NT2/D1 (cell line): ENCODE results near the gene ZNF232.
"Not testable (repeated sequence)": the region's sequence is repeated elsewhere in the genome, so short reads cannot be mapped to it uniquely, and the experiment has no call there.

Experiments
- DNase-seq: peaks from one replicate; pipeline ENCODE4 v3.0.0-alpha.2; 2011; ENCODE audit warnings: low read depth, low spot score
- H3K27me3 ChIP-seq: 2 replicates; pipeline ENCODE4 v1.6.0; 2011; ENCODE audit warnings: mild to moderate bottlenecking; ENCODE audit not compliant: insufficient read length, insufficient read depth
- H3K36me3 ChIP-seq: 2 replicates; pipeline ENCODE4 v1.6.1; 2011; ENCODE audit warnings: mild to moderate bottlenecking, low read length, mixed read lengths; ENCODE audit not compliant: insufficient read depth, insufficient read length
- H3K4me1 ChIP-seq: 2 replicates; pipeline ENCODE4 v1.5.1; 2011; ENCODE audit not compliant: insufficient read depth, insufficient read length
- H3K4me3 ChIP-seq: 2 replicates; pipeline ENCODE4 v1.5.1; 2011; ENCODE audit warnings: low read depth; ENCODE audit not compliant: insufficient read length
- H3K9ac ChIP-seq: 2 replicates; pipeline ENCODE4 v1.6.0; 2011; ENCODE audit warnings: low read depth; ENCODE audit not compliant: insufficient read length
- H3K9me3 ChIP-seq: 2 replicates; pipeline ENCODE4 v1.5.1; 2011; ENCODE audit warnings: mild to moderate bottlenecking, low read length; ENCODE audit not compliant: insufficient read depth
- SUZ12 ChIP-seq: IDR thresholded peaks from 2 replicates; pipeline ENCODE4 v1.6.1; 2011; ENCODE audit not compliant: insufficient read length, insufficient read depth; ENCODE audit errors: extremely low read depth
- YY1 ChIP-seq: IDR thresholded peaks from 2 replicates; pipeline ENCODE4 v1.6.1; 2011; ENCODE audit not compliant: insufficient read length, insufficient read depth
- ZNF274 ChIP-seq: IDR thresholded peaks from 2 replicates; pipeline ENCODE4 v1.6.1; 2011; ENCODE audit warnings: mild to moderate bottlenecking, low read depth, low read length

ZNF232 gene

DNA sequence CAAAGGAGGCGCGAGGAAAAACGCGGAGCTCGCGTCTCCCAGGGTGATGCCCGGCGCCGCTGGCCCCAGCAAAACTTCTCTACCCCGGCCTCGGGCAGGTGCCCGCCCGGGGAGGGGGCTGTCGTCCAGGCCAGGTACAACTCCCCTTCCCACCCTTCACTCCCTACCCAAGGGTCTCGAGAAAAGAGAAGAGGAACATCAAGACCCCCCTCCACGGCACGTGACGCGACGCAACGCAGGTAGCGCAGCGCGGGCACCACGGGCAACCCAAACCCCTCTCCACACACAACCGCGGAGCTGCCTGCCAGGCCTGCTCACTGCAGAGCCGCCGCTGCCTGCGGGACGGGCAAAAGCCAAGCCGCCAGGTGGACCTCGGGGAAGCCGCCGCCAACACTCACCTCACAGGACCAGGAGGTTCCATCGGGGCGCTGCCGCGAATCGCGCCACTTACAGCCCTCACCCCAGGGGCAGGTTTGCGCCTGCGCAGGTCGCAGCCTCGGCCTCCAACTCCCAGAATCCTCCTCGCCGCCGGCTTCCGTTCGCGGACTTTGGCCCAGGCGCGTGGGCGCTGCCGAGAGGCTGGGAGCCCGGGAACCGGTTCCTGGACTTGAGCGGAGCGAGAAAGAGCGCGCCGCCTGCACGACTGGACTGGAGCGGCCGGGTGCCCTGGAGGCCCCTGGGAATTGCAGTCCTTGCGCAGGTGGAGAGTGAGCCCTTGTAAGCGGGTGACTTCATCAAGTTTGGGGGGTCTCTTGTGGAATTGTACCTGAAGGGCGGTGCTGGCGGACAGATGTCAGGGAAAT lies at the start of gene ZNF232:
Gene ZNF232 (minus strand): TSS at position 477 of the 803 bp plus-strand sequence. CDS start 56 bp downstream, at position 421.
- TF ChIP-seq YY1 (no peak), ZNF274 (no peak), SUZ12 (no peak)
- H3K4me3 ChIP-seq, result peak within 1 kb of the TSS; percentile 94
- H3K27me3 ChIP-seq, result no peaks in the 10 kb centered on the region
- H3K4me1 ChIP-seq, result no peaks in the 10 kb centered on the region
- peaks cover 40% of the 10 kb centered on the region for H3K36me3 ChIP-seq
- no peaks in the 10 kb centered on the region for H3K9me3 ChIP-seq
- DNase-seq, result peak; percentile 84
- H3K9ac ChIP-seq, result peak within 1 kb of the TSS; percentile 92

DNA sequence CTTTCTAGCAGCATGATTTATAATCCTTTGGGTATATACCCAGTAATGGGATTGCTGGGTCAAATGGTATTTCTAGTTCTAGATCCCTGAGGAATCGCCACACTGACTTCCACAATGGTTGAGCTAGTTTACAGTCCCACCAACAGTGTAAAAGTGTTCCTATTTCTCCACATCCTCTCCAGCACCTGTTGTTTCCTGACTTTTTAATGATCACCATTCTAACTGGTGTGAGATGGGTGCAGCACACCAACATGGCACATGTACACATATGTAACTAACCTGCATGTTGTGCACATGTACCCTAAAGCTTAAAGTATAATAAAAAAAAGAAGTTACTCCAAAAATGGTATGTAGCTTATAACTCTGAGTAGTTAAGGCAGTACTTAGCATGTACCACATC lies 49.0 kb upstream of the ZNF232 start:
- H3K4me3 ChIP-seq, H3K9ac ChIP-seq, DNase-seq, H3K9me3 ChIP-seq, H3K4me1 ChIP-seq, H3K27me3 ChIP-seq, H3K36me3 ChIP-seq: not testable (repeated sequence)

DNA sequence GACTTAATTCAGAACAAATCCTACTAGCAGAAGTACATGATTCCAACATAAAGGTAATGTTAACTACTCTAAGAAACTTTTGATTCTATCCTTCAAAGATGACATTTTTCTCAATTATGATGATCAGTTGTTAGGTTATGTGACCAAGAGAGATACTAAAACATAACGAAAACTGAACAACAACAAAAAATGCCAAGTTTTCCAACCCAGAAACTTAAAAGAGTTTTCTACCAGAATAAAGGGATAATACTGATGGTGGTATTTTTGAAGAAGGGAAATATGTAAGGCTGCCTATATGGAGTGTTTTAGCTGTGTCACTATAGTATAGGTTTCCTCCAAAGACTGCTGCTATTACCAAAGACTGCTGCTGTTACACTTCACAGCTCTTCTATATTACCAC lies 34.4 kb upstream of the ZNF232 start:
- not testable (repeated sequence) for H3K4me1 ChIP-seq, H3K9ac ChIP-seq, DNase-seq, H3K27me3 ChIP-seq, H3K9me3 ChIP-seq, H3K4me3 ChIP-seq, H3K36me3 ChIP-seq

DNA sequence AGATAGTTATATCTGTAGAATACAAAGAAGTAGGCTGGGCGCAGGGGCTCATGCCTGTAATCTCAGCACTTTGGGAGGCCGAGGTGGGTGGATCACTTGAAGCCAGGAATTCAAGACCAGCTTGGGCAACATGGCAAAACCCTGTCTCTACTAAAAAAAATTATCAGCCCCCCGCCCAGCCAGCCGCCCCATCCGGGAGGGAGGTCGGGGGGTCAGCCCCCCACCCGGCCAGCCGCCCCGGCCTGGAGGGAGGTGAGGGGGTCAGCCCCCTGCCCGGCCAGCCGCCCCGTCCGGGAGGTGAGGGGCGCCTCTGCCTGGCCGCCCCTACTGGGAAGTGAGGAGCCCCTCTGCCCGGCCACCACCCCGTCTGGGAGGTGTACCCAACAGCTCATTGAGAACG lies 31.2 kb upstream of the ZNF232 start:
- H3K27me3 ChIP-seq, H3K4me1 ChIP-seq, H3K9me3 ChIP-seq, H3K36me3 ChIP-seq, H3K9ac ChIP-seq, H3K4me3 ChIP-seq, DNase-seq: not testable (repeated sequence)

DNA sequence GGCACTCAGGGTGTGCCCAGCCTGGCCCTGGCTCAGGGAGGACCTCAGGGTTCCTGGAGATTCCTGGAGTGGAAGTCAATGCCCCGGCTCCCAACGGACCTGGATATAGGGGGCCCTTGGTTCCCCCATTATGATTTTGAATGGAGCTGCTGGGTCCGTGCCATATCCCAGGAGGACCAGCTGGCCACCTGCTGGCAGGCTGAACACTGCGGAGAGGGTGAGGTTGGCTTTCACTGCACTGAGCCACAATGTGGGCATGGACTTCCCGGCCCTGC lies 27.7 kb upstream of the ZNF232 start:
- Histone ChIP-seq H3K9ac (no peak overlapping the region), H3K4me3 (no peak overlapping the region), H3K36me3 (no peaks in the 10 kb centered on the region), H3K9me3 (no peaks in the 10 kb centered on the region), H3K4me1 (no peaks in the 10 kb centered on the region), H3K27me3 (no peaks in the 10 kb centered on the region)
- TF ChIP-seq SUZ12 (no peak), YY1 (no peak), ZNF274 (no peak)
- DNase-seq, result no peak

DNA sequence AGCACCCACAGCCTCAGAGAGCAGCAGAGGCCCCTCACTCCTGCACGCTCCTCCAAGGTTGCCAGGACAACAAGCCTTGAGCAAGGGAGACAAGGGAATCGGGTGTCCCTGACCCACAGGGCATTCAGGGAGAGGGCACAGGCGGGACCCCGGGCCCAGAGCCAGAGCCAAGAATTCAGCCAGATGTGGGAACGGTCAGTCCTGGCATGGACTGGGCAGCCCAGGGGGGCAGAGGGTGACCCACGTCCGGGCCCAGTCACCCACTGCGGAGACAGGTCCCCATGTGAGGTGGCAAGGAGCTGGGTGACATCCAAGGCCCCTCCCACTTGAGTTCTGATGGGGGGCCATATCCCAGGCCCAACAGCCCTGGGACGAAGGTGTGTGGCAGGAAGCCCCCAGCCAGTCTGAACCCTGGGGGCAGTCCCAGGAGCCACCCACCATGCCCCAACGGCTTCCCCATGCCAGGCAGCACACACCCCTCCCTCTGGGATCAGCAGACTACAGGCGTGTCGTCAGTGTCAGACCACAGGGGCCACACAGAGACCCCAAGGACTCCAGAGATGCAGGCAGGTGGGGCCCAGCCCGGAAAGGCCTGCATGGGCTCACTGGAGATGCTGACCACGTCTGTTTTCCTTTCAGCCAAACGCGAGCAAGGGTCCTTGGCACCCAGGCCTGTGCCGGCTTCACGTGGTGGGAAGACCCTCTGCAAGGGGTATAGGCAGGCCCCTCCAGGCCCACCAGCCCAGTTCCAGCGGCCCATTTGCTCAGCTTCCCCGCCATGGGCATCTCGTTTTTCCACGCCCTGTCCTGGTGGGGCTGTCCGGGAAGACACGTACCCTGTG lies 27.2 kb upstream of the ZNF232 start:
- H3K36me3 ChIP-seq, result no peaks in the 10 kb centered on the region
- no peaks in the 10 kb centered on the region for H3K27me3 ChIP-seq
- no peaks in the 10 kb centered on the region for H3K4me1 ChIP-seq
- no peak for DNase-seq
- H3K4me3 ChIP-seq, result no peak overlapping the region
- H3K9ac ChIP-seq, result no peak overlapping the region
- no peak for TF ChIP-seq ZNF274
- no peak for TF ChIP-seq YY1
- TF ChIP-seq SUZ12, result no peak
- H3K9me3 ChIP-seq, result no peaks in the 10 kb centered on the region

DNA sequence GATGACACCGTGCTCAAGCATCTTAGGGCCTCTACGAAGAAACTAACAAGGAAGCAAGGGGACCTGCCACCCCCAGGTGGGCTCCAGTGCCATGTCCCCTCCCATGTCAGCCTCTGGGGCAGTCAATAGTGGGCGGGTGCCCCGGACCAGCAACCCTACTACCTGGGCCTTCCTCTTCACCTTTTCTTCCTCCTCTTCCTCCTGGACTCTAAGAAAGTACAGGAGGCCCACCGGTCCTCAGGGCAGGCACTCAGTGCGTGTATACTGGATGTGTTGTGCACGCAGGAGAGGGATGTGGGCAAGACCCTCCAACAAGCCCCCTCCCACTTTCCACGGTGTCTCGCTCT lies 26.5 kb upstream of the ZNF232 start:
- H3K9ac ChIP-seq, DNase-seq, H3K36me3 ChIP-seq, H3K9me3 ChIP-seq, H3K4me1 ChIP-seq, H3K4me3 ChIP-seq, H3K27me3 ChIP-seq: not testable (repeated sequence)

DNA sequence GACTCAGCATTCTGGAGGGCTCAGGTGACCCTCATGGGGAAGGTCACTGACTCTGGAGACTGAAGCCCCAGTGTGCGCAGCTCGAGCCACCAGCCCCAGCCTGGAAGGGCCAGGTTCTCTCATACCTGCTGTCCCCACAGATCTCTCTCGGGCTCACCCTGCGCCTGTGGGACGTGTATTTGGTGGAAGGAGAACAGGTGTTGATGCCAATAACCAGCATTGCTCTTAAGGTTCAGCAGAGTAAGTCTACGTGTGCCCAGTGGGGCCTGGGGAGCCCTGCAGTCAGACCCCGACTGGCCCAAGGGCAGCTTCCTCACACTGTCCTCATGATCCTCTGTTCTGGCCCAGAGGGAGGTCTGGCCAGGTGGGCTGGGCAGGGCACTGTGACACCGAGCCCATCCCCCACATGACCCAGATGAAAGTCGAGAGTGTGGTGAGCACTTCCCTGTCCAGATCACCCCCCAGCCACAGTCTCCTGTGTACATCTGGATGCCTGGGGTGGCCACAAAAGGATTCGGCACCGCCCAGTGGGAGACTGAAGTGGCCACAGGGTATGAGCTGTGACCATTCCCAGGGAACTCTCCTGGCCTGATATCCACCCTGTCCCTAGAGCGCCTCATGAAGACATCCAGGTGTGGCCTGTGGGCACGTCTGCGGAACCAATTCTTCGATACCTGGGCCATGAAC lies 26.0 kb upstream of the ZNF232 start:
- H3K27me3 ChIP-seq, H3K9ac ChIP-seq, DNase-seq, H3K36me3 ChIP-seq, H3K4me3 ChIP-seq, H3K9me3 ChIP-seq, H3K4me1 ChIP-seq: not testable (repeated sequence)

DNA sequence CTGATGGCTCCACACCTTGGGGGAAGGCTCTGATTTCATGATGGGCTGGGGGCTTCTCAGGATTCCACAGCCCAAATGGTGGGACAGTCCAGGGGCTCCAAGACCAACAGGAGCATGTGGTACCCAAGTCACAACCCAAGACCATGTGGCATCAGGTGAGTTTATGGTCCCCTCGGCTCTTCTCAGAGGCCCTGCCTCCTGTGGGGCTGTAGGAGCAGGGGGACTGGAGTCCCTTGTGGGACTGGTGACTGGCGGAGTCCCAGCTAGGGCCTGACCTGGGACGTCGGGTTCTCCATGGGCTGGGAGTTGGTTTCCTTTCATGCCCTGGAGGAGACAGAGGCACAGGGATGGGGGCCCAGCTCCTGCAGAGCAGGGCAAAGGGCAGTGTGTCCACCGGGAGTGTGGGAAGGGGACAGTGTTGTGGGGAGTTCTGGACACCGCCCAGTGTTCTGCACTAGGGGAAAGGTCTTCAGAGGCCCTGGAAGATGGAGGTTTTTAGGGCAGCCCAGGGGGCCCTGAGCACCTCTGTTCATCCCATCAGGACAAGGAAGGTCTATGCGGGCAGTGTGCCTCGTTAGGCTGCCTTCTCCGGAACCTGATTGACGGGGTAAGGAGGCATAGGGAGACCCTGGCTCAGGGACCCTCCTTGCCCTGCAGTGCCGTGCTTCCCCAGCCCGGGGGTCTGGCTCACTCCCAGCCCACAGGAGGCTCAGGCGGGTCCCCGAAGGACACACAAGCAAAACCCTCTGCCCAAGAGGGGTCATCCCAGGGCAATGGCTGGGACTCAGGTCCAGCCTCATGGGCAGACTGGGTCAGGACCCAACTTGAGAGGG lies 25.1 kb upstream of the ZNF232 start:
- DNase-seq, H3K4me3 ChIP-seq, H3K4me1 ChIP-seq, H3K27me3 ChIP-seq, H3K9me3 ChIP-seq, H3K36me3 ChIP-seq, H3K9ac ChIP-seq: not testable (repeated sequence)
